ENCODE data around the gene MEIOB. TPM values are rescaled to one million over a fixed set of nuclear protein-coding genes. Genes with fewer than 3 reads are reported as not detected.
A peak's percentile ranks its signal among the peaks of the same experiment; 100 is the strongest.
"Not testable (repeated sequence)": the region's sequence is repeated elsewhere in the genome, so short reads cannot be mapped to it uniquely, and the experiment has no call there.

Gene MEIOB
- total RNA-seq, 2 donors from 2014 or later, result 0.26 TPM; not detected in 1

- no peaks in the 10 kb centered on the region for H3K27me3 ChIP-seq
- H3K36me3 ChIP-seq (replicated peaks in 1 of 2; ENCODE audit: insufficient read depth in 1 of 2, low read depth in 2 of 2), result no peaks in the 10 kb centered on the region
- no peak overlapping the region for H3K27ac ChIP-seq
- intact Hi-C loops (cut with DNase I), result no loop called here
- ATAC-seq (no peak), DNase-seq (no peak)
- H3K4me1 ChIP-seq, result peaks cover 13% of the 10 kb centered on the region
- 64 to 69% methylated on average over 13 of the region's 13 CpGs for WGBS, 2 donors
- H3K4me3 ChIP-seq, result no peak overlapping the region
- TF ChIP-seq CTCF (IDR thresholded peaks at IDR 0.05) (no peak), POLR2A (IDR thresholded peaks at IDR 0.05) (no peak)
- no peaks in the 10 kb centered on the region for H3K9me3 ChIP-seq
These were observed 31.2 kb upstream of the MEIOB start for GRCh38 chr16:1903220-1903574.

- Histone ChIP-seq H3K27ac (no peak overlapping the region), H3K4me3 (no peak overlapping the region), H3K27me3 (no peaks in the 10 kb centered on the region), H3K9me3 (no peaks in the 10 kb centered on the region), H3K4me1 (peaks cover 13% of the 10 kb centered on the region), H3K36me3 (replicated peaks in 1 of 2; ENCODE audit: insufficient read depth in 1 of 2, low read depth in 2 of 2) (no peaks in the 10 kb centered on the region)
- DNase-seq (no peak), ATAC-seq (no peak)
- 73 to 89% methylated on average over 9 to 16 of the region's 20 CpGs for WGBS, 2 donors
- intact Hi-C loops (cut with DNase I), result no loop called here
- no peak for TF ChIP-seq POLR2A (IDR thresholded peaks at IDR 0.05)
These were observed 30.7 kb upstream of the MEIOB start for GRCh38 chr16:1902547-1903219.

- peak overlapping the region in 1 of 4 donors; percentile 33 for H3K27ac ChIP-seq
- WGBS, 2 donors, result 27% methylated on average over 9 of the region's 9 CpGs
- peak in 1 of 7 experiments; percentile 1 for TF ChIP-seq CTCF (IDR thresholded peaks at IDR 0.05)
- no peak for TF ChIP-seq POLR2A (IDR thresholded peaks at IDR 0.05)
- H3K4me1 ChIP-seq, result peaks cover 13% of the 10 kb centered on the region
- H3K4me3 ChIP-seq, result no peak overlapping the region
- ATAC-seq (peak; percentile 60), DNase-seq (no peak)
- H3K27me3 ChIP-seq, result no peaks in the 10 kb centered on the region
- no peaks in the 10 kb centered on the region for H3K9me3 ChIP-seq
- intact Hi-C loops (cut with DNase I), result no loop called here
- no peaks in the 10 kb centered on the region for H3K36me3 ChIP-seq (replicated peaks in 1 of 2; ENCODE audit: insufficient read depth in 1 of 2, low read depth in 2 of 2)
These were observed 28.4 kb upstream of the MEIOB start for GRCh38 chr16:1900452-1900774.

- Histone ChIP-seq H3K27me3 (no peaks in the 10 kb centered on the region), H3K9me3 (no peaks in the 10 kb centered on the region), H3K4me1 (peaks cover 13% of the 10 kb centered on the region), H3K4me3 (no peak overlapping the region), H3K27ac (peak overlapping the region in 1 of 4 donors; percentile 33), H3K36me3 (replicated peaks in 1 of 2; ENCODE audit: insufficient read depth in 1 of 2, low read depth in 2 of 2) (no peaks in the 10 kb centered on the region)
- intact Hi-C loops (cut with DNase I), result no loop called here
- WGBS, 2 donors, result 53 to 55% methylated on average over 14 to 16 of the region's 16 CpGs
- DNase-seq, result peak; percentile 59 to 79 (median 77)
- TF ChIP-seq CTCF (IDR thresholded peaks at IDR 0.05), result peak in 4 of 7 experiments; percentile 11 to 36 (median 24)
- no peak for TF ChIP-seq POLR2A (IDR thresholded peaks at IDR 0.05)
- peak; percentile 87 for ATAC-seq
These were observed 27.9 kb upstream of the MEIOB start for GRCh38 chr16:1899641-1900451.

GRCh38 chr16:1897692-1898091 lies 25.7 kb upstream of the MEIOB start:
- DNase-seq; intact Hi-C loops (cut with DNase I); H3K9me3 ChIP-seq; ATAC-seq; H3K27ac ChIP-seq; H3K36me3 ChIP-seq (replicated peaks in 1 of 2; ENCODE audit: insufficient read depth in 1 of 2, low read depth in 2 of 2); H3K4me3 ChIP-seq; H3K27me3 ChIP-seq: not testable (repeated sequence)
- 82 to 85% methylated on average over 2 of the region's 2 CpGs for WGBS, 2 donors
- peaks cover 13% of the 10 kb centered on the region for H3K4me1 ChIP-seq

All from body of pancreas (tissue), 4 donors.